Measurements from ENCODE around the gene VPS8.

VPS8 gene

GRCh38 chr3:184968115-184968514 is 156.1 kb downstream of the VPS8 start:
- H3K36me3 ChIP-seq (ENCODE audit: low read length) = 0 out of 2 replicates have a peak, but pooled peaks cover 3% of the 10 kb centered on the region
- H3K9me2 ChIP-seq (replicated peaks; ENCODE audit: insufficient read depth, low read length) = no peaks in the 10 kb centered on the region
- TF ChIP-seq, protein P1, sequence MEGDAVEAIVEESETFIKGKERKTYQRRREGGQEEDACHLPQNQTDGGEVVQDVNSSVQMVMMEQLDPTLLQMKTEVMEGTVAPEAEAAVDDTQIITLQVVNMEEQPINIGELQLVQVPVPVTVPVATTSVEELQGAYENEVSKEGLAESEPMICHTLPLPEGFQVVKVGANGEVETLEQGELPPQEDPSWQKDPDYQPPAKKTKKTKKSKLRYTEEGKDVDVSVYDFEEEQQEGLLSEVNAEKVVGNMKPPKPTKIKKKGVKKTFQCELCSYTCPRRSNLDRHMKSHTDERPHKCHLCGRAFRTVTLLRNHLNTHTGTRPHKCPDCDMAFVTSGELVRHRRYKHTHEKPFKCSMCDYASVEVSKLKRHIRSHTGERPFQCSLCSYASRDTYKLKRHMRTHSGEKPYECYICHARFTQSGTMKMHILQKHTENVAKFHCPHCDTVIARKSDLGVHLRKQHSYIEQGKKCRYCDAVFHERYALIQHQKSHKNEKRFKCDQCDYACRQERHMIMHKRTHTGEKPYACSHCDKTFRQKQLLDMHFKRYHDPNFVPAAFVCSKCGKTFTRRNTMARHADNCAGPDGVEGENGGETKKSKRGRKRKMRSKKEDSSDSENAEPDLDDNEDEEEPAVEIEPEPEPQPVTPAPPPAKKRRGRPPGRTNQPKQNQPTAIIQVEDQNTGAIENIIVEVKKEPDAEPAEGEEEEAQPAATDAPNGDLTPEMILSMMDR (IDR thresholded peaks at IDR 0.05; ENCODE audit: insufficient read depth, low read length, poor library complexity, severe bottlenecking) = no peak
- no peak for TF ChIP-seq EZH2phosphoT487 (conservative IDR thresholded peaks at IDR 0.05; ENCODE audit: low read length)

DNA sequence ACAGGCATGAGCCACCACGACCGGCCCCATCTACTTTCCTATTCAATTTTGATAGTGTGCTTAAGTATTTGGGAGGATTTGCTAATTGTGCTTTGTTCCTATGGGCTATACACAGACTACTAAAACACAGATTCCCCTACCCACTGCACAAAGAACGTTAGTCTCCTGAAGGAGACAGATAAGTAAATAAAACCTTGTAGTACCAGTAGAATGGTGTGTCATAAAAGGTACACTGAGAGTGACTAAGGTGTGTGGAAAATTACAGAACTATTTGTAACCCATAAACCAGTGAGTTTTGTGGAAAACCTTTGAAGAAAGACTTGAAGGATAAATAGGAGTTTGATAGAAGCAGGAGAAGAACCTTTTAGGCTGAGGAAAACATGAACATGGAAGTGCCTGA is 158.2 kb downstream of the VPS8 start:
- Histone ChIP-seq H3F3A (ENCODE audit: insufficient read depth) (no peaks in the 10 kb centered on the region), H3K9ac (ENCODE audit: low read length) (no peak overlapping the region), H3K4me3 (ENCODE audit: insufficient read depth, low read length, poor library complexity, severe bottlenecking) (no peak overlapping the region), H3K9me2 (replicated peaks; ENCODE audit: insufficient read depth, low read length) (no peaks in the 10 kb centered on the region), H3K4me2 (ENCODE audit: low read depth, low read length, poor library complexity, severe bottlenecking) (no peak overlapping the region), H3K27me3 (ENCODE audit: low read length) (no peaks in the 10 kb centered on the region), H3K27ac (ENCODE audit: low read depth, low read length) (no peak overlapping the region), H2AFZ (ENCODE audit: low read depth, low read length, severe bottlenecking) (no peak overlapping the region), H3K9me3 (ENCODE audit: insufficient read depth, low read length) (no peaks in the 10 kb centered on the region), H4K20me1 (ENCODE audit: low read depth, low read length) (no peaks in the 10 kb centered on the region), H3K36me3 (ENCODE audit: low read length) (0 out of 2 replicates have a peak, but pooled peaks cover 3% of the 10 kb centered on the region), H3K79me2 (ENCODE audit: insufficient read depth, low read length) (no peaks in the 10 kb centered on the region)
- TF ChIP-seq EZH2phosphoT487 (conservative IDR thresholded peaks at IDR 0.05; ENCODE audit: low read length) = no peak
- TF ChIP-seq, protein P1 (IDR thresholded peaks at IDR 0.05; ENCODE audit: insufficient read depth, low read length, poor library complexity, severe bottlenecking) = no peak

More at GRCh38 chr3:184968115-184968514, 156.1 kb downstream of the VPS8 start:
- Histone ChIP-seq H3K9ac (ENCODE audit: low read length) (no peak overlapping the region), H2AFZ (ENCODE audit: low read depth, low read length, severe bottlenecking) (no peak overlapping the region), H3K27me3 (ENCODE audit: low read length) (no peaks in the 10 kb centered on the region), H3K9me3 (ENCODE audit: insufficient read depth, low read length) (no peaks in the 10 kb centered on the region), H3F3A (ENCODE audit: insufficient read depth) (no peaks in the 10 kb centered on the region), H3K4me3 (ENCODE audit: insufficient read depth, low read length, poor library complexity, severe bottlenecking) (no peak overlapping the region), H3K4me2 (ENCODE audit: low read depth, low read length, poor library complexity, severe bottlenecking) (no peak overlapping the region), H3K79me2 (ENCODE audit: insufficient read depth, low read length) (no peaks in the 10 kb centered on the region), H4K20me1 (ENCODE audit: low read depth, low read length) (no peaks in the 10 kb centered on the region), H3K27ac (ENCODE audit: low read depth, low read length) (no peak overlapping the region)

DNA sequence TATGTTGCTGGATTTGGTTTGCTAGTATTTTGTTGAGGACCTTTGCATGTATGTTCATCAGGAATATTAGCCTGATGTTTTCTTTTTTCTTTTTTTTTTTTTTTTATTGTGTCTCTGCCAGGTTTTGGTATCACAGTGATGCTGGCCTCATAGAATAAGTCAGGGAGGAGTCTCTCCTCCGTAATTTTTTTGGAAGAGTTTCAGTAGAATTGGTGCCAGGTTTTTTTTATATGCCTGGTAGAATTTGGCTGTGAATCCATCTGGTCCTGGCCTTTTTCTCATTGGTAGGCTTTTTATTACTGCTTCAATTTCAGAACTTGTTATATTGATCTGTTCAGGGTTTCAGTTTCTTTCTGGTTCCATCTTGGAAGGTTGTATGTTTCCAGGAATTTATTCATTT is 165.8 kb downstream of the VPS8 start:
- H3K9me2 ChIP-seq (replicated peaks; ENCODE audit: insufficient read depth, low read length) = no peaks in the 10 kb centered on the region
- 0 out of 2 replicates have a peak, but pooled peaks cover 3% of the 10 kb centered on the region for H3K36me3 ChIP-seq (ENCODE audit: low read length)
- no peaks in the 10 kb centered on the region for H3K9me3 ChIP-seq (ENCODE audit: insufficient read depth, low read length)

More for the DNA sequence above, 165.8 kb downstream of the VPS8 start:
- Histone ChIP-seq H3K9ac (ENCODE audit: low read length) (no peak overlapping the region), H3K4me2 (ENCODE audit: low read depth, low read length, poor library complexity, severe bottlenecking) (no peak overlapping the region), H2AFZ (ENCODE audit: low read depth, low read length, severe bottlenecking) (no peak overlapping the region), H3F3A (ENCODE audit: insufficient read depth) (no peaks in the 10 kb centered on the region), H3K27ac (ENCODE audit: low read depth, low read length) (no peak overlapping the region), H4K20me1 (ENCODE audit: low read depth, low read length) (no peaks in the 10 kb centered on the region), H3K27me3 (ENCODE audit: low read length) (no peaks in the 10 kb centered on the region), H3K4me3 (ENCODE audit: insufficient read depth, low read length, poor library complexity, severe bottlenecking) (no peak overlapping the region), H3K79me2 (ENCODE audit: insufficient read depth, low read length) (no peaks in the 10 kb centered on the region)
- TF ChIP-seq, protein P1 (IDR thresholded peaks at IDR 0.05; ENCODE audit: insufficient read depth, low read length, poor library complexity, severe bottlenecking) = no peak
- no peak for TF ChIP-seq EZH2phosphoT487 (conservative IDR thresholded peaks at IDR 0.05; ENCODE audit: low read length)

All from SU-DHL-6 (cell line).